SIG-M5 treated with dmso at 0.1 percent for 504 hours (cell line): ENCODE results near the gene C9orf85.
"Not testable (repeated sequence)": the region's sequence is repeated elsewhere in the genome, so short reads cannot be mapped to it uniquely, and the experiment has no call there.

ENCODE experiments used
- DNase-seq: peaks from one replicate; lab custom pipeline; 2025; ENCODE audit not compliant: unreplicated experiment; lab: John Stamatoyannopoulos, UW

The C9orf85 gene

GRCh38 chr9:71937898-71938297 is 26.5 kb downstream of the C9orf85 start:
- no peak for DNase-seq

- no peak for DNase-seq
Observed at GRCh38 chr9:71941060-71941568, 29.7 kb downstream of the C9orf85 start.

DNA sequence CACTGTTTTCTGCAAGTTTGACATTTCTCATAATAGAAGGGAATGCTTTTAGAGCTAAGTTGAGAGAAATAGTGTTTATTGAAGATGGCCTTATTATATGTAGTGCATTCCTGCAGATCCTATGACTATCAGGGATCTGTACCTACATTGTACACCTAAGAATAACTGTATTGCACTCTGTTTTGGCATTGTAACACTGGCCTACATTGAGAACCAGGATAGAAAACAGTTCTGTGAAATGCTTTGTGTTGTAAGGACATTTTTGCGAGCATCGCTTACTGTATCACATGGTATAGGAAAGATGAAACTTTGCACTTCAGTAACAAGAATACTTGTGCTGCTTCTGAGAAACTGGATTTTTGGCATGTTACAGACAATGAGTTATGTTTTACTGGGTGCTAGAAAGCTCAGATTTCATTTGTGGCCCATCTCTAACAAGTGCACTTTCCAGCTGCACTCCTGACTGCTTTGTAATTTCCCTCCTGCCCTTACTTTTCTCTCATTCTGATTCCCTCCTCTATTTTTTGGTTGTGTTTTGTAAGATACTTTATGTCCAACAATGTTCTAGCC is 30.6 kb downstream of the C9orf85 start:
- no peak for DNase-seq

DNA sequence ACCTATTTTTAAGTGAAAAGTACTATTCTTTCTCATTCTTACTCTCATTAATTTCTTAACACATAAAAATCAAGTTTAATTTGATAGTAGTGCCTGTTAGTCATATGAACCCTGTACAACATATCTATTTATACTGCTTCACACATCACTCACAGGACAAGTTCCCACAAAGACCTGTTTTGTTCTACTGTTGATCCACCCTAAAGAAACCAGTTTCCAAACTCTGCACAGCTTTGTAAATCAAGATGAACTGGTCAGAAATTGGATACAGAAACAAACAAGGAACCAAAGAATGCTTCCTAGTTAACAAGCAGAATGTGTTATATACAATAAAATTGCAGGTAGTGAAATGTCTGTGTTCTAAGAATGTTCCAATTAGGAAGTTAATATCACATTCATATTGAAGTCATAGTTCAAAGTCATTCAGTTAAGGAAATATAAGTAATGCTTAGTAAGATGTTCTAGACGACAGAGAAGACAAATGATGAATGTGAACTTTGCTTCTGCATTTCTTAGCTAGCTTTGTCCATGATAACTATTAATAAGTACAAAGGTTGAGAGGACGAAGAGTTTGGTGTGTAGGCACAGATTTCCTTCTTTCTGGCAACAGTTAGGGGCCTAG is 33.4 kb downstream of the C9orf85 start:
- no peak for DNase-seq

GRCh38 chr9:71954652-71955051 is 43.2 kb downstream of the C9orf85 start:
- DNase-seq = not testable (repeated sequence)

DNA sequence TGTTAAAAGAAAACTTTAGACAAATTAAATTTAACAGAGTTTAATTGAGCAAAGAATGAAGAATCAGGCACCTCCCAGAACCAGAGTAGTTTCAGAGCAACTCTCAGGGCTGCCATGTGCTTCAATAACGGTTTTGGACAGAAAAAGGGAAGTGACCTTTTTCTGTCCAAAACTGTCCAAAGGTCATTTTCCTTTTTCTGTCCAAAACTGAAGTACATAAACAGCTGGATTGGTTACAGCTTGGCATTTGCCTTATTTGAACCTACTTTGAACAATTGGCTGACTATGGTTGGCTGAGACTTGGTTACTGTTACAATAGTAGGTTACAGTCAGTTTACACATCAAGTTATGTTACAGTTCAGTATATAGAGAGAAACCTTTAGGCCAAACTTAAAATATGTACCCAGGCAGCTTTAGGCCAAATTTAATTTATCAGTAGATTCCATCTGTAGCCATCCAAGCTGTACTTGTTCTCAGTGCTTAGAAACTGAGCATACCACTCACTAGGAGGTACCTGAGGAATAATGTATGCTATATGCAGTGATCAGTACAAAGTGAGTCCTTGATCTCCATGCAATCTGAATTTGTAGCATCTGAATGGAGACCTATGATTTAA is 44.0 kb downstream of the C9orf85 start:
- no peak for DNase-seq

DNA sequence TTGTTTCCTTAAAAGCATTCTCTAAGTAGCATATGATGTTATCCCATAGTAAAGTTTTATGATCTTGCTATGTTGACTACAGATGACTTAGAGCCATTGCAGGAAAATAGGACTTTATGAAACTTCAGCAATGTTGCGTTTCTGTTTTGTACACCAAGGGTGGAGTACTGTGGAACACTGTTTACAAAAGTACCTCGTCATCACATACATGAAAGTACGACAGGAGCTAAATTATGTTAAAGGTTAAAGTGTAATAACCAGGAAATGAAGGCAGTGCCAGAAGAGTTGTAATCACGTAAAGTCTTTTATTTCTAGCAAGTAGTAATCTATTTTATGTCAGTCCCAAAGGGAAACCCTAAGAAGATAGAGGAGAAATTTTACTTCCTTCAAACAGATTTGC is 50.9 kb downstream of the C9orf85 start:
- no peak for DNase-seq

DNA sequence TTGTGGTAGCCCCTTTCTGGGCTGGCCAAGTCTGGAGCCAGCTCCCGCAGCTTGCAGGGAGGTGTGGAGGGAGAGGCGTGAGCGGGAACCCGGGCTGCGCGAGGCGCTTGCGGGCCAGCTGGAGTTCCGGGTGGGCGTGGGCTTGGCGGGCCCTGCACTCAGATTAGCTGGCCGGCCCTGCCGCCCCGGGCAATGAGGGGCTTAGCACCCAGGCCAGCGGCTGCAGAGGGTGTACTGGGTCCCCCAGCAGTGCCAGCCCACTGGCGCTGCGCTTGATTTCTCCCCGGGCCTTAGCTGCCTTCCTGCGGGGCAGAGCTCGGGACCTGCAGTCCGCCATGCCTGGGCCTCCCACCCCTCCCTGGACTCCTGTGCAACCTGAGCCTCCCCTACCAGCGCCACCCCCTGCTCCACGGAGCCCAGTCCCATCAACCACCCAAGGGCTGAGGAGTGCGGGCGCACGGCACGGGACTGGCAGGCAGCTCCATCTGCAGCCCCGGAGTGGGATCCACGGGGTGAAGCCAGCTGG is 52.1 kb downstream of the C9orf85 start:
- DNase-seq = not testable (repeated sequence)

DNA sequence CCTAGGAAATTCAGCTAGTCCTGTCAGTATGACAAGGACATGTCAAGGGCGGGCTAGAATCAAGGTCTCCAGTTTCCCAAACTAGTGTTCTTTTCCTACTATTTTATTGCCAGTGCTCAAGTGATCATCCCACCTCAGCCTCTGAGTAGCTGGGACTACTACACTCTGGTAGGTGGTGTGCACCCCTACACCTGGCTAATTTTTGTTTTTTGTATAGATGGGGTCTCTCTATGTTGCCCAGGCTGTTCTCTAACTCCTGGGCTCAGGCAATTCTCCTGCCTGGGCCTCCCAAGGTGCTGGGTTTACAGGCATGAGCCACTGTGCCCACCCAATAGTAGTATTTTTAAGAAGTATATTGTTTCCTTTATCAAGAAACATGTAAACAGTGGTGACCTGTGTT is 54.0 kb downstream of the C9orf85 start:
- no peak for DNase-seq

DNA sequence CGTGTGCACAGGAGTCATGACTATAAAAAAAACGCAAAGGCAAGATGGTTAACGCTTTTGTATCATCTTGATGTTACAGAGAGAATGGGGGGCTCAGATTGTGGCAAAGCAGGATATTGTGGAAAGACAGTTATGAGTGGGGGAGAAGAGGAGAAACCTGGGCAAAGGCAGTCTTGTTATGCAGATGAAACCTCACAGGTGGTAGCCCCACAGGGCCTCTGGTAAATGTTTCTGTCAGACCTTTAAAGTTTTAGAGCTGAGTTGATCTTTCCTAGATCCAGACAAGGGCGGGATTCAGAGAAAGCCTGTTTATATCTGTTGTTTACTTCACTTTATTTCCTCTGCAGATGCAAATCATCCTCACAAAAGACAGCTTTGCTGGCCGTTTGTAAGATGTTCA is 55.2 kb downstream of the C9orf85 start:
- no peak for DNase-seq

- no peak for DNase-seq
Observed at GRCh38 chr9:71968541-71969090, 57.2 kb downstream of the C9orf85 start.

- DNase-seq = no peak
Observed at GRCh38 chr9:71975833-71976232, 64.4 kb downstream of the C9orf85 start.

- DNase-seq = no peak
Observed at GRCh38 chr9:71977003-71977402, 65.6 kb downstream of the C9orf85 start.

DNA sequence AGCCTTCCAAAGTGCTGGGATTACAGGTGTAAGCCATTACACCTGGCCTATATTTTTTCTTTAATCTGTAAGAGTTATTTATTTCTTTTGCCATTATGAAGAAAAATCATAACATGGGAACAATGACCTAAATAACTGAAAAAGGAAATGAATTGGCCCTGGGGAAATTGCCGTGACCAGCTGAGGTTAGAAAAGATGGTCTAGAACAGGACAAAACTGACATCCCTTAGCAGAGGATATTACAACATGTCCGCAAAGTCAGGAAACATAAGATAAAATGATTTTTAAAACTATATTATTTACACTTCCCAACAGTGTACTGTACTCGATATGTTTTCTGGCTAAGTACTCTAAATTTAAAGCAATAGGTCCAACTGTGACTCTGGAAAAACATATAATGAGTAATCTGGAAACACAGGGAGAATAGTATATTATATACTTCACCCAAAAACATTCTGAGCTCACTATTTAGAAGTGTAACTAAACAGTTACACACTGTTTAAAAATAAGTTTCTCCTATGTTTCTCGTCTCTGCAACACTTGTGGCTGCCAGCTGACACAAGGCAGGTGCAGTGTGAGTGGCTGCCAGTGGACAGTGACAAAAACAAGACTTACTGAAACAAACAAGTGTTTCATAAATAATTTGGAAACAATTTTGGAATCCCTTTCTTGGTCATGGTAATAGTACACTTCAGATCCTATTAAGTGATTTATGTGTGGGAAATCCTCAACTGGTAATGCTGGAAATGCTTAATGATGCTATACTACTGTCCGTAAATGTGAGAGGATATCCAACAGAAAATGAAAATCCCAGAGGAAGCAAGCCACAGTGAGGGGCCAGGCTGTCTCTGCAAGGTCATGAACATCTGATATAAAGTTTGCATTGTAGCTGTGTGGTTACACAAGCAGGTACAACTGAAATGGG is 69.1 kb downstream of the C9orf85 start:
- DNase-seq = no peak

DNA sequence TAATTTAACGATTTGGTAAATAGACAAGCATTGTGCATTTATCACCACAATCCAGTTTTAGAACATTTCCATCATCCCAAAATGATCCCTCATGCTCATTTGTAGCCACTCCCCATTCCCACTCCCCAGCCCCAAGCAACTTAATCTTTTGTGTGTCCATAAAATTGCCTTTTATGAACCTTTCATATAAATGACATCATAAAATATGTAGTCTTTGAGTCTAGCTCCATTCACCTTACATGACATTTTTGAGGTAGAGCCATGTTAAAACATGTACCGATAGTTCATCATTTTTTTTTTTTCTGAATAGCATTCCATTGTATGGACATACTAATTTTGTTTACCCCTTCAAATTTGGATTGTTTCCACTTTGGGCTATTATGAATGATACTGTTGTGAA is 70.5 kb downstream of the C9orf85 start:
- DNase-seq = no peak

DNA sequence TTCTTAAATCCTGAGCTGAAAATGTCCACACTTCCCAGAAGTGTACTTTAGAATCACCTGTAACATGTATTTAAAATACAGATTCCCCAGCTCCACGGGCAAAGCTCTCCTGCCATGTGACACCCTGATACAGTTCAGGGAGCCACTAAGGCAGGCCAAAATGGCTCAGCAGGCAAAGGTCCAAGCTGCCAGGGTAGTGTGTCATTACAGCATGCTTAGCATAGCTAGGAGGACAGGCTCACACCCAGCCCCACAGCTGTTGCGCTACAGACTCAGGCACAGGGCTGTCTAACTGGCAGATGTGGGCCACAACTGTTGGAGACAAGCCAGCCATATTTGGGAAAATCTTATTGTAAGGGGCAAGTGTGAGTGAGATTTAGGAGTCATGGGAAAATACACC is 73.0 kb downstream of the C9orf85 start:
- no peak for DNase-seq

- no peak for DNase-seq
Observed at GRCh38 chr9:71984831-71985281, 73.4 kb downstream of the C9orf85 start.

DNA sequence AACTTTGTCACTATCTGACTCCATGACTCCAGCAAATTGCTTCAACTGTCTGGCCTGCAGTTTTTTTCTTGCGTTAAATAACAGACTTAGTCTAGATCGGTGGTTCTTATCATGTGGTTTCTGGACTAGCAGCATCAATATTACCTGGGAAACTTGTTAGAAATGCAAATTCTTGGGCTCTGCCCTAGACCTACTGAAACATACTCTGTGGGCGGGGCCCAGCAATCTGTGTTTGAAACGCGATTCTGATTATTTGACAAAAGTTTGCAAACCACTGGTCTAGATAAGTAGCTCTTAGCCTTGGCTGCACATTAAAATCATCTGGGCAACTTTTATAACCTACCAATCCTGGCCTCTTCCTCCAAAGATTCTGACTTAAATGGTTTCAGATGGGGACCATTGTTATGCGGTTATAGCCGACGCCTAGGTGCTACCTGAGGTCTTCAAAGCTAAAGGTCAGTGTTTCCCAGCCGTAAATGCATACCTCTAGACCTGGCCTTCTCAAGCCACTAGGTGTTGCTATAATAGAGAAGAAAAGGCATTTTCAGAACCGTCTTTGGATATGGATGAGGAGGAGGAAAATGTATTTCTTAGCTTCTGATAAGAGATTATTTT is 74.0 kb downstream of the C9orf85 start:
- DNase-seq = no peak

DNA sequence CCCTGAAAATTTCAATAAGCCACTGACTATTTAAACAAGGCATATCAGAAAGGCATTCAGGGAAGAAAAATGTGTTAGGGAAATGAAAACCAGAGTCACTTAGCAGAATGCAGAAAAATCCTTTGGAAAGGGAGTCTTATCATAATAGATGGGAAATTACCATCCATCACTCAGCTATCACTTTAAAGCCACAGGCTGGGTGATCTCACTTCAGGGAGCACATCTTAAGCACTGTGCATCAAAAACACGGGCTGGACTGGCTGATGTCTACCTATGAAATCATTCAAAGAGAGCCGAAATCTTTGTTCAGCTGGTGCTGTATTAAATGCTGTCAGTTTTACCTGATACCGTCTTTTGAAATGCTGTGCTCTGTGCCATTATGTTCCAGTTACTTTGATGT is 75.5 kb downstream of the C9orf85 start:
- DNase-seq = no peak
